MCF 10A (cell line): Measurements from ENCODE around the gene RDH11. TPM values are rescaled to one million over a fixed set of nuclear protein-coding genes. Genes with fewer than 3 reads are reported as not detected.

ENCODE experiments used
- BruUV-seq: library from RNA; stranded (reverse); fragments of 400-500 nt; replicated peaks from 2 replicates; lab custom pipeline; 2021; lab: Mats Ljungman, UMichigan
- CTCF ChIA-PET: fragments of 300-600 bp; sonication (Branson Sonifier 250); formaldehyde crosslinking; extraction: SDS; loops from one replicate; lab custom pipeline; 2021; ENCODE audit warnings: antibody characterized with exemption, inconsistent platforms; lab: Yijun Ruan, JAX
- POLR2A ChIA-PET: fragments of 300-600, 350-650 bp; sonication (Branson Sonifier 250); formaldehyde crosslinking; extraction: SDS; loops from one replicate; lab custom pipeline; 2020; ENCODE audit warnings: antibody characterized with exemption, inconsistent platforms; lab: Yijun Ruan, JAX
- DNase-seq: peaks from one replicate; pipeline ENCODE4 v3.0.0-alpha.2; 2018; ENCODE audit not compliant: unreplicated experiment
- H3K27ac Mint-ChIP-seq: one replicate; pipeline ENCODE4 v1.8.0; 2022; ENCODE audit warnings: mild to moderate bottlenecking, low read depth, mixed read lengths; ENCODE audit not compliant: unreplicated experiment
- H3K27me3 Mint-ChIP-seq: one replicate; pipeline ENCODE4 v1.8.0; 2022; ENCODE audit warnings: mixed read lengths; ENCODE audit not compliant: insufficient read depth, unreplicated experiment
- H3K36me3 Mint-ChIP-seq: one replicate; pipeline ENCODE4 v1.8.0; 2022; ENCODE audit warnings: mild to moderate bottlenecking, moderate library complexity, mixed read lengths; ENCODE audit not compliant: insufficient read depth, unreplicated experiment
- H3K4me1 Mint-ChIP-seq: one replicate; pipeline ENCODE4 v1.8.0; 2022; ENCODE audit warnings: mixed read lengths; ENCODE audit not compliant: insufficient read depth, unreplicated experiment
- H3K4me3 Mint-ChIP-seq: one replicate; pipeline ENCODE4 v1.8.0; 2022; ENCODE audit warnings: mild to moderate bottlenecking, moderate library complexity, mixed read lengths; ENCODE audit not compliant: unreplicated experiment
- H3K9me3 Mint-ChIP-seq: one replicate; pipeline ENCODE4 v1.8.0; 2022; ENCODE audit warnings: mixed read lengths; ENCODE audit not compliant: unreplicated experiment
- intact Hi-C: fragments of 100-400 bp; cut with micrococcal nuclease; formaldehyde crosslinking; loops from 2 replicates; pipeline ENCODE4 v1.14.1; 2022
- total RNA-seq: library from RNA; stranded (reverse); gene quantifications from 2 replicates; pipeline ENCODE4 v1.2.3, GENCODE V29; 2022
- TF ChIP-seq, protein P1 (sequence below): fragments of 200-600 bp; IDR thresholded peaks from one replicate; pipeline ENCODE4 v1.8.0; 2022; ENCODE audit warnings: antibody characterized with exemption, mild to moderate bottlenecking; ENCODE audit not compliant: unreplicated experiment

The RDH11 gene
- total RNA-seq, 1 experiment from 2014 or later, result 40.9 TPM

DNA sequence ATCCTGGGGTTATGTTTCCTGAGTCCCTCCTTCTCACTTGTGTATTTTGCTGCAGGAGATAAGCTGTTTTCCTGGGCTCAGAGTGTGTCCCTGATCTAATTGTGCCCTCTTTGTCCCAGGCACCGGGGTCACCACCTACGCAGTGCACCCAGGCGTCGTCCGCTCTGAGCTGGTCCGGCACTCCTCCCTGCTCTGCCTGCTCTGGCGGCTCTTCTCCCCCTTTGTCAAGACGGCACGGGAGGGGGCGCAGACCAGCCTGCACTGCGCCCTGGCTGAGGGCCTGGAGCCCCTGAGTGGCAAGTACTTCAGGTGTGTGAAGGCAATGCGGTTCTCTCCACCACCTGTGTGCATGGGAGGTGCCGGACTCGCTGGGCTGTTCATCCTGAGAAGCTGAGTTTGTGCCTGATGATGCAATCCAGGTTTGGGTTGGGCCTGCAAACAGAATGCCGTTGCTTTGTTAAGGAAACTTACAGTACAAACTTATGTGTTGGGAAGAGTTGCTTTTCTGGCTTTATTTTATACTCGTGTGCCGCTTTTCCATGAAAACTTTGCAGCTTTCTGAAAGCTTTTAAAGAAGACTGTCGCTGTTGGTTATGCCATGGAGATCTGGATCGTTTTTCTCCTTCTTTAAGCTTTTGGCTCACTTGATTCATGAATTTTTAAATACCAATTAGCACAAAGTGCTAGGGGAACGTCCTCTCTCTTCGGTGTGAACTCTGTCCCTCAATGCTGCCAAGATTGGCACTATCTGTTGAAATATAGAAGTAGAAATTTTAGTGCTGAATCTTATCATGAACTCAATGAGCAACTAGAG lies 33.7 kb upstream of the RDH11 start:
- BruUV-seq, result no TSS peak
- Mint-ChIP-seq H3K4me3 (no peak overlapping the region), H3K9me3 (no peaks in the 10 kb centered on the region), H3K27ac (no peak overlapping the region), H3K36me3 (no peaks in the 10 kb centered on the region), H3K4me1 (no peaks in the 10 kb centered on the region), H3K27me3 (peaks cover 26% of the 10 kb centered on the region)
- intact Hi-C loops, result no loop called here
- CTCF ChIA-PET, result interaction anchor here (0.6 kb wide), 2 partner anchors 59 to 1359 kb away, joined by 3 to 4 read pairs; no protein-coding TSS in a partner anchor
- TF ChIP-seq, protein P1, sequence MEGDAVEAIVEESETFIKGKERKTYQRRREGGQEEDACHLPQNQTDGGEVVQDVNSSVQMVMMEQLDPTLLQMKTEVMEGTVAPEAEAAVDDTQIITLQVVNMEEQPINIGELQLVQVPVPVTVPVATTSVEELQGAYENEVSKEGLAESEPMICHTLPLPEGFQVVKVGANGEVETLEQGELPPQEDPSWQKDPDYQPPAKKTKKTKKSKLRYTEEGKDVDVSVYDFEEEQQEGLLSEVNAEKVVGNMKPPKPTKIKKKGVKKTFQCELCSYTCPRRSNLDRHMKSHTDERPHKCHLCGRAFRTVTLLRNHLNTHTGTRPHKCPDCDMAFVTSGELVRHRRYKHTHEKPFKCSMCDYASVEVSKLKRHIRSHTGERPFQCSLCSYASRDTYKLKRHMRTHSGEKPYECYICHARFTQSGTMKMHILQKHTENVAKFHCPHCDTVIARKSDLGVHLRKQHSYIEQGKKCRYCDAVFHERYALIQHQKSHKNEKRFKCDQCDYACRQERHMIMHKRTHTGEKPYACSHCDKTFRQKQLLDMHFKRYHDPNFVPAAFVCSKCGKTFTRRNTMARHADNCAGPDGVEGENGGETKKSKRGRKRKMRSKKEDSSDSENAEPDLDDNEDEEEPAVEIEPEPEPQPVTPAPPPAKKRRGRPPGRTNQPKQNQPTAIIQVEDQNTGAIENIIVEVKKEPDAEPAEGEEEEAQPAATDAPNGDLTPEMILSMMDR, result no peak
- POLR2A ChIA-PET, result interaction anchor here (1.2 kb wide), 1 partner anchor 10 kb away, joined by 3 read pairs; no protein-coding TSS in a partner anchor
- DNase-seq, result no peak

DNA sequence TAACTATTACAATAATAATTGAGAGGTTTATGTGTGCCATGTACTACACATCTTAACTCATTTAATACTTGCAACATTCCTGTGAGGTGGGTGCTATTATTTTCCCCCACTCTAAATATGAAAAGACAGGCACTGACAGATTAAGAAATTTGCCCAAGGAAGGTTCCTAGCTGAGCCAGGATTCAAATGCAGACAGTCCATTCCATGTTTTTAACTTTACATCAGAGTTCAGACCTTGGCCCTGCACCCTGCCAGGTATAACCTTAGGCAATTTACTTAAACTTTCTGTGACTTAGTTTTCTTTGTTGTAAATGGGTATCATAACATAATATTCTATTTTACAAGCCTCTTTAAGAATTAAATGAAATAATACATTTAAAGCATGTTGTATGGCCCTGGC lies 32.7 kb upstream of the RDH11 start:
- TF ChIP-seq, protein P1, result no peak
- ChIA-PET CTCF (interaction anchor here (1.0 to 1.2 kb wide), 2 partner anchors 24 to 144 kb away, joined by 3 to 6 read pairs; no protein-coding TSS in a partner anchor), POLR2A (interaction anchor here (1.0 kb wide), 1 partner anchor 11 kb away, joined by 3 read pairs; no protein-coding TSS in a partner anchor)
- no peaks in the 10 kb centered on the region for H3K4me1 Mint-ChIP-seq
- intact Hi-C loops, result no loop called here
- no peak overlapping the region for H3K4me3 Mint-ChIP-seq
- DNase-seq, result no peak
- H3K27ac Mint-ChIP-seq, result no peak overlapping the region
- H3K9me3 Mint-ChIP-seq, result no peaks in the 10 kb centered on the region
- H3K27me3 Mint-ChIP-seq, result peaks cover 26% of the 10 kb centered on the region
- BruUV-seq, result no TSS peak
- H3K36me3 Mint-ChIP-seq, result no peaks in the 10 kb centered on the region

DNA sequence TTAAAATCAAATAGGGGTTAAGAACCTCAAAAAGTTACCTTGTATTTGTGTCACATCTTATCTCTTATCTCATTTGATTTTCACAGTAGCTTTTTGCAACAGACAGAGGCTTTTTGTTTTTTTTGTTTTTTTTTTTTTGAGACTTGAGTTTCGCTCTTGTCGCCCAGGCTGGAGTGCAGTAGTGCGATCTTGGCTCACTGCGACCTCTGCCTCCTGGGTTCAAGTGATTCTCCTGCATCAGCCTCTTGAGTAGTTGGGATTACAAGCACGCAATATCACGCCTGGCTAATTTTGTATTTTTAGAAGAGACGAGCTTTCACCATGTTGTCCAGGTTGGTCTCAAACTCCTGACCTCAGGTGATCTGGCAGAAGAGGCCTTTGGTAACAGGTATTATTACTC lies 31.8 kb upstream of the RDH11 start:
- no TSS peak for BruUV-seq
- H3K27me3 Mint-ChIP-seq, result peaks cover 34% of the 10 kb centered on the region
- TF ChIP-seq, protein P1, result no peak
- DNase-seq, result no peak
- H3K36me3 Mint-ChIP-seq, result no peaks in the 10 kb centered on the region
- no peaks in the 10 kb centered on the region for H3K4me1 Mint-ChIP-seq
- H3K9me3 Mint-ChIP-seq, result no peaks in the 10 kb centered on the region
- ChIA-PET CTCF (interaction anchor here (1.0 to 1.2 kb wide), 2 partner anchors 23 to 143 kb away, joined by 3 to 6 read pairs; no protein-coding TSS in a partner anchor), POLR2A (no interaction called here)
- no peak overlapping the region for H3K27ac Mint-ChIP-seq
- no peak overlapping the region for H3K4me3 Mint-ChIP-seq
- intact Hi-C loops, result no loop called here

DNA sequence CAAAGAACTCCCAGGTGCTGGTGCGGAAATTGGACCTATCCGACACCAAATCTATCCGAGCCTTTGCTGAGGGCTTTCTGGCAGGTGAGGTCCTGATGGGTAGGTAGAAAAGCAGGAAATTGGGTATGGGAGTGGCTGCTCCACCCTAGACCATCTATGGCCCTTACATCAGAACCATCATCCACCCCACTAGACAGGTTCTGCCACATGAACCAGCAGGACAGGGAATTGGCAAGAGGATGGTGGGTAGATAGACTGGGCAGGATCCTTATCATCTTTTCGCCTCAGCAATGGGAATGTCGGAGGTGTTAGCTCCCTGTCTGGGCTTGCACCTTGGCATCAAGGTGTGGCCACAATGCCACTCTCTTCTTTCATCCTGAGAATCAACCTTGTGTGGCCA lies 29.6 kb upstream of the RDH11 start:
- intact Hi-C loops, result no loop called here
- POLR2A ChIA-PET, result no interaction called here
- DNase-seq, result no peak
- H3K4me3 Mint-ChIP-seq, result no peak overlapping the region
- no peak overlapping the region for H3K27ac Mint-ChIP-seq
- CTCF ChIA-PET, result no interaction called here
- no peaks in the 10 kb centered on the region for H3K36me3 Mint-ChIP-seq
- no peaks in the 10 kb centered on the region for H3K9me3 Mint-ChIP-seq
- H3K4me1 Mint-ChIP-seq, result no peaks in the 10 kb centered on the region
- H3K27me3 Mint-ChIP-seq, result peaks cover 53% of the 10 kb centered on the region
- TF ChIP-seq, protein P1, result no peak
- BruUV-seq, result no TSS peak
